ENCODE results near the gene LRRN3. TPM values are rescaled to one million over a fixed set of nuclear protein-coding genes. Genes with fewer than 3 reads are reported as not detected.

The LRRN3 gene
- total RNA-seq, 1 donor from 2014 or later, result 6.1 TPM

GRCh38 chr7:111137296-111138192, 46.6 kb downstream of the LRRN3 start:
- Histone ChIP-seq H3K27me3 (ENCODE audit: low read depth) (no peaks in the 10 kb centered on the region), H3K36me3 (no peaks in the 10 kb centered on the region), H3K4me3 (no peak overlapping the region), H3K4me1 (peaks cover 20% of the 10 kb centered on the region), H3K27ac (peak overlapping the region; percentile 20), H3K9me3 (no peaks in the 10 kb centered on the region)
- intact Hi-C loops (cut with DNase I), result no loop called here
- DNase-seq (peak; percentile 30), ATAC-seq (peak; percentile 27 to 65)
- TF ChIP-seq CTCF (IDR thresholded peaks at IDR 0.05), result no peak

- Histone ChIP-seq H3K4me1 (peaks cover 20% of the 10 kb centered on the region), H3K9me3 (no peaks in the 10 kb centered on the region), H3K36me3 (no peaks in the 10 kb centered on the region), H3K27ac (peak overlapping the region; percentile 20), H3K27me3 (ENCODE audit: low read depth) (no peaks in the 10 kb centered on the region), H3K4me3 (no peak overlapping the region)
- TF ChIP-seq CTCF (IDR thresholded peaks at IDR 0.05), result no peak
- intact Hi-C loops (cut with DNase I), result no loop called here
- peak; percentile 40 for DNase-seq
- peak in 1 of 2 donors; percentile 36 for ATAC-seq
These were observed 47.3 kb downstream of the LRRN3 start for GRCh38 chr7:111138193-111138569.

GRCh38 chr7:111138586-111138985, 47.7 kb downstream of the LRRN3 start:
- Histone ChIP-seq H3K4me3 (no peak overlapping the region), H3K27me3 (ENCODE audit: low read depth) (no peaks in the 10 kb centered on the region), H3K9me3 (no peaks in the 10 kb centered on the region), H3K4me1 (peaks cover 20% of the 10 kb centered on the region), H3K36me3 (no peaks in the 10 kb centered on the region), H3K27ac (no peak overlapping the region)
- intact Hi-C loops (cut with DNase I), result no loop called here
- no peak for TF ChIP-seq CTCF (IDR thresholded peaks at IDR 0.05)
- no peak for ATAC-seq
- no peak for DNase-seq

- no peaks in the 10 kb centered on the region for H3K36me3 ChIP-seq
- H3K4me1 ChIP-seq, result peaks cover 20% of the 10 kb centered on the region
- intact Hi-C loops (cut with DNase I), result no loop called here
- H3K9me3 ChIP-seq, result no peaks in the 10 kb centered on the region
- no peaks in the 10 kb centered on the region for H3K27me3 ChIP-seq (ENCODE audit: low read depth)
- DNase-seq (no peak), ATAC-seq (no peak)
- no peak overlapping the region for H3K4me3 ChIP-seq
- H3K27ac ChIP-seq, result no peak overlapping the region
- TF ChIP-seq CTCF (IDR thresholded peaks at IDR 0.05), result no peak
These were observed 49.4 kb downstream of the LRRN3 start for GRCh38 chr7:111140091-111140865.

- H3K27ac ChIP-seq, result no peak overlapping the region
- intact Hi-C loops (cut with DNase I), result no loop called here
- H3K4me3 ChIP-seq, result no peak overlapping the region
- no peaks in the 10 kb centered on the region for H3K9me3 ChIP-seq
- TF ChIP-seq CTCF (IDR thresholded peaks at IDR 0.05), result no peak
- no peaks in the 10 kb centered on the region for H3K4me1 ChIP-seq
- no peak for DNase-seq
- no peaks in the 10 kb centered on the region for H3K36me3 ChIP-seq
- no peaks in the 10 kb centered on the region for H3K27me3 ChIP-seq (ENCODE audit: low read depth)
- no peak for ATAC-seq
These were observed 54.5 kb downstream of the LRRN3 start for GRCh38 chr7:111145472-111145871.

All from lower lobe of right lung (tissue), 2 donors.